HG02571 (cell line): ENCODE data around the gene FCN3.

Experiments used
- ATAC-seq: cut with Tn5 transposase; IDR thresholded peaks from one replicate; pipeline ENCODE4 v1.9.1; 2021; ENCODE audit warnings: mild to moderate bottlenecking, moderate library complexity; ENCODE audit not compliant: unreplicated experiment

FCN3 gene

GRCh38 chr1:27380766-27381733, 6.4 kb upstream of the FCN3 start:
- no peak for ATAC-seq

- no peak for ATAC-seq
Measured at GRCh38 chr1:27380224-27380623, 5.6 kb upstream of the FCN3 start.

GRCh38 chr1:27379564-27380122, 5.0 kb upstream of the FCN3 start:
- no peak for ATAC-seq

- no peak for ATAC-seq
Measured at GRCh38 chr1:27377760-27378495, 3.3 kb upstream of the FCN3 start.

- no peak for ATAC-seq
Measured at GRCh38 chr1:27372808-27373690, 1.6 kb downstream of the FCN3 start.

GRCh38 chr1:27372022-27372807, 2.4 kb downstream of the FCN3 start:
- ATAC-seq = no peak

- ATAC-seq = no peak
Measured at GRCh38 chr1:27368869-27369582, 5.6 kb downstream of the FCN3 start.

- no peak for ATAC-seq
Measured at GRCh38 chr1:27367160-27367650, 7.4 kb downstream of the FCN3 start.

- ATAC-seq = no peak
Measured at GRCh38 chr1:27366411-27367159, 8.0 kb downstream of the FCN3 start, which contains the start of gene MAP3K6. TSS of gene MAP3K6 (minus strand) at chr1:27366961. CDS start at chr1:27366597, 364 bp downstream.

GRCh38 chr1:27366113-27366410, 8.6 kb downstream of the FCN3 start:
- ATAC-seq = no peak

- no peak for ATAC-seq
Measured at GRCh38 chr1:27365372-27366112, 9.1 kb downstream of the FCN3 start.

GRCh38 chr1:27364696-27365371, 9.8 kb downstream of the FCN3 start:
- no peak for ATAC-seq

- ATAC-seq = no peak
Measured at GRCh38 chr1:27363766-27364695, 10.6 kb downstream of the FCN3 start.

GRCh38 chr1:27361553-27361952, 13.1 kb downstream of the FCN3 start:
- ATAC-seq = no peak

- no peak for ATAC-seq
Measured at GRCh38 chr1:27361044-27361402, 13.6 kb downstream of the FCN3 start.
